GM21723 (cell line): Measurements from ENCODE around the gene AKR1B15.
"Not testable (repeated sequence)": the region's sequence is repeated elsewhere in the genome, so short reads cannot be mapped to it uniquely, and the experiment has no call there.

ENCODE experiments used
- ATAC-seq: cut with Tn5 transposase; IDR thresholded peaks from one replicate; pipeline ENCODE4 v1.9.1; 2021; ENCODE audit warnings: mild to moderate bottlenecking, moderate library complexity; ENCODE audit not compliant: unreplicated experiment

Gene AKR1B15

DNA sequence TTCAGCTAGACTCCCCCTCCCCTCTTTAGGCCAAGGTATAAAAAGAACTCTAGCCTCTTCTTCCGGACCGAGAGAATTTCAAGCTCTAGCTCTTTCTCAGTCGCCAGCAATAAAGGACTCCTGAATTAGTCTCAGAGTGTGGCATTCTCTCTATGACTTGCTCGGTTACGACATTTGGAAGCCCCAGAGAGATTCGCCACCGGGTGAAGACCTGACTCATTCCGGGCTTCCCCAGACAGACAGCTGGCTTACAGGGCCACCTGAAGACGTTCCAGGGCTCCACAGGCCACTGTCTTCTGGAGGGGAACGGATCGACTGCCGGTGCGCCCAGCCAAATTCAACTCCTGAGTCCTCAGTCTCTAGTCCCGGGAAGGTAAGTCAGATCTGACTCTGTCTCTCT lies at the start of gene AKR1B15:
TSS of gene AKR1B15 (plus strand) at position 234 of the 400 bp plus-strand sequence. CDS start 15,510 bp downstream, outside the sequence.
- peak; percentile 97 for ATAC-seq

DNA sequence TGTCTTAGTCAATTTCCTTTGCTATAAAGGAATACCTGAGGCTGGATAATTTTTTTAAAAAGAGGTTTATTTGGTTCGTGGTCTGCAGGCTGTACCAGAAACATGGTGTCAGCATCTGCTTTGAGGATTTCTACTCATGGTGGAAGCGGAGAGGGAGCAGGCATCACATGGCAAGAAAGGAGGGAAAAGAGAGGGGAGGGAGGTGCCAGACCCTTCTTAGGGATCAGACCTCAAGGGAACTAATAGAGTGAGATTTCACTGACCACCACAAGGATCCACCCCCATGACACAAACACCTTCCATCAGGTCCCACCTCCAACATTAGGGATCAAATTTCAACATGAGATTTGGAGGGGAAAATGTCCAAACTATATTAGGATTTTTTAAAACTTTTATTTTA lies 48.5 kb upstream of the AKR1B15 start:
- ATAC-seq: no peak

DNA sequence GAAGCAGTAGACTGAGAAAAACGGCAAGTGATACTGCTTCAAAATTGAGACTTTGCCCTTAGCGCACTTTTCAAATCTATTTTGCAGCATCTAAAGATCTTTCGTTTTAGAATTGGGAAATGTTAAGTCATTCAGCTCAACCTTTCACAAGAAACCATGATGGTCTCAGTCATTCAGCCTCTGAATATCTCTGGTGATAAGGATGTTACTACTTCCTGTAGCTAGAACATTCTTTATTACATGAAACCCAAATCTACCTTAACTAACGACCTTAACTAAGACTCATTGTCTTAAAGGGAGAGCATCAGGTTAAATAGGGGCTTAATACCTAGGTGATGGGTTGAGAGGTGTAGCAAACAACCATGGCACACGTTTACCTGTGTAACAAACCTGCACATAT lies 47.9 kb upstream of the AKR1B15 start:
- no peak for ATAC-seq

DNA sequence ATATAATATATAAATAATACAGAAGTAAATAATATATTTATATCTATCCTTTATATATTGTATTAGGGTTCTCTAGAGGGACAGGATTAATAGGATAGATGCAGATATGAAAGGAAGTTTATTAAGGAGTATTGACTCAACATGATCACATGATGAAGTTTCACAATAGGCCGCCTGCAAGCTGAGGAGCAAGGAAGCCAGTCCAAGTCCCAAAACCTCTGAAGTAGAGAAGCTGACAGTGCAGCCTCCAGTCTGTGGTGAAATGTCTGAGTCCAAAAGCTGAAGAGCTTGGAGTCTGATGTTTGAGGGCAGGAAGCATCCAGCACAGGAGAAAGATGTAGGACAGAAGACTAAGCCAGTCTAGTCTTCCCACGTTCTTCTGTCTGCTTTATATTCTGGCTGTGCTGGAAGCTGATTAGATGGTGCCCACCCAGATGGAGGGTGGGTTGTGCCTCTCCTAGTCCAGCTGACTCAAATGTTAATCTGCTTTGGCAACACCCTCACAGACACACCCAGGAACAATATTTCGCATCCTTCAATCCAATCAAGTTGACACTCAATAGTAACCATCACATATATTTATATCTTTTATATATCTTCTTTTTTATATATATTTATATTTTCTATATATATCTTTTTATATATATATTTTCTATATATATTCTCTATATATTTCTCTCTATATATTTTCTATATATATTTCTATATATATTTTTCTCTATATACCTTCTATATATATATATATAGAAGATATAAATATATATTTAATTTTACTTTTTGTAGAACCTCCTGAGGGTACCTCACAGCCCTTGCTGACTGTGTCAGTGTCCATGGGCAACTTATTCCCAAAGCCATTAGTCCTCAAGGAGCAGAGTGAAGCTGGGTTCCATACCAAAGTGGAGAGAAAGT lies 46.2 kb upstream of the AKR1B15 start:
- no peak for ATAC-seq

DNA sequence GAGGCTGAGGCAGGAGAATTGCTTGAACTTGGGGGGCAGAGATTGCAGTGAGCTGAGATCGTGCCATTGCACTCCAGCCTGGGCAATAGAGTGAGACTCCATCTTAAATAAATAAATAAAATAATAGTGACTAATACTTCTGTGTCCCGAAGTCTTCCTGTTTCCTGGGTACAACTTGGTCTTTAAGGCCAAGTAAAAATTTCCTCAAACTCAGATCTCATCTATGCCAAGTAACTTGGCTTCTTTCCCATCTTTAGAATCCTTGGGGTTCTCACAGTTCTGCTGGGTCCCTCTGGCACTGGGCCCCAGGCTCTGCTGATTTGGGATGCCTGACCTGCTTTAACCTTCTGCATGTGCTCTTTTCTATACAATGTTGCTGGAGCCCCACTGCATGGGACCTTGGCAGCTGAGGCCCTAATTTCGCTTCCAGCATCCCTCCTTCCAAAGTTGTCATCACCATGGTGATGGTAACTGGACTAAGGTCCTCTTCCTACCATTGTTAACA lies 44.2 kb upstream of the AKR1B15 start:
- no peak for ATAC-seq

DNA sequence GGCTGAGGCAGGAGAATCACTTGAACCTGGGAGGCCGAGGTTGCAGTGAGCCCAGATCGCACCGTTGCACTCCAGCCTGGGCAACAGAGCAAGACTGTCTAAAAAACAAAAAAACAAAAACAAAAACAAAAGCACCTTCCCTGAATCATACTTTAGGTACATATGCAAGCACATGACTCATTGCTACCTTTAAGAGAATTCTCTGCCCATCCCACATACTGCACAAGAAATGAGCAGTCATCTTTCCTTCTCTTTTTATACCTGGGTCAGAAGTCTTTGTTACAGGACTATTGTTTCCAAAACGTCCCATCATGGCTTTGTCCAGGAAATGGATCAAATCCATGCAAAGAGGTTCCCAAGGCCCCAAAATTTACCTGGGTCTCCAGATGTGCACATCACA lies 43.1 kb upstream of the AKR1B15 start:
- ATAC-seq: no peak

DNA sequence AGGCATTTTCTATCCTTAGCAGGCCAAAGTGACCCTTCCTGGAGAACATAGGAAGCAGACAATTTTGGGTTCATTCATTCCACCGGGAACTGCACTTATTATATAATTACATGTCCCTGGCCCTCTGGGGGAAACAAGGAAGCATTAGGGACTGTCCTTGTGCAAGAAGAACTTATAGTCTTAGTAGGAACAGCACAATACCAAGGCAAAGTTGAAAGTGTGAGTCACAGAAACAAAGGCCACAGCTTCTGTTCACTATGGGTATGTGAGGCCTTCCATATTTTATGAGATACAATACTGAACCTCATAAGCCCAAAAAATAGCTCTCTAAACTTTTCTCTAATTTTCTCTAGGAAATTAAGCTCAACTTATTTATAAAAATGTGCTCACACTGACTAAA lies 39.9 kb upstream of the AKR1B15 start:
- ATAC-seq: no peak

DNA sequence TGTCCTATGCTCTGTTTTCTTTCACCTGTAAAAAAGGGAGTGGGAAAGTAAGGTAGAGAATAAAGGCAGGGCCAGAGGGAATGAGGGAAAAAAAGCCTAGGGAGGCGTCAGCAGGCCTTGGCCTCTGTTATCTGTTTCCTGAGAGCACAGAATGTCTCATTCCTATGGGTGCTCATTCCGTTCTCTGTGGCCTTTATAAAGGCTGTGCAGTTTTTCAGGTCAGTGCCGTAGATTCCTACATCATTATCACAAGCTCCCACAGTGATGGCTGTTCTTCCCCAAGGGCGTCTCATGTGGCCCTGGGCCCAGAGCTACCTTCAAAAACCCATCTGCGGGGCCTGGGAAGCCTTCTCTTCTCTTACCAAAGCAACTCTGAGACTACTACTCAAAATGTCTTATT lies 38.3 kb upstream of the AKR1B15 start:
- ATAC-seq: no peak

DNA sequence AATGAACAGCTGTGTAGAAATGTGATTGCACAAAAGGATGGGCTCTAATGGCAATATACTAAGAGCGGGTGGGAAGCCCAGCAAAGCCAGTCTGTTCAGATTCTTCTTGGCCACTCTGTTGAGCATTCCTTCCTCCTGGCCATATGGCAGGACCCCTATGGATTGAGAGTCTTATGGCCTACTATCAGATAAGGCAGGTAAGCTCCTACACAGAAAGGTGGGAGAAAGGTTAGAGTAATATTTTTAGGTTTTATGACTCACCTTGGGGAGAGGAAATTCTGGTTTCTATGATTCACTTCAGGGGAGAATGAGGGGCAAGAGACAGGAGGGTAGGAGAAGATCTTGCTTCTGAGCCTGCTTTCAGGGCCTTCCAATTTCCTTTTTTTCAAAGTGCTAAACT lies 36.6 kb upstream of the AKR1B15 start:
- no peak for ATAC-seq

DNA sequence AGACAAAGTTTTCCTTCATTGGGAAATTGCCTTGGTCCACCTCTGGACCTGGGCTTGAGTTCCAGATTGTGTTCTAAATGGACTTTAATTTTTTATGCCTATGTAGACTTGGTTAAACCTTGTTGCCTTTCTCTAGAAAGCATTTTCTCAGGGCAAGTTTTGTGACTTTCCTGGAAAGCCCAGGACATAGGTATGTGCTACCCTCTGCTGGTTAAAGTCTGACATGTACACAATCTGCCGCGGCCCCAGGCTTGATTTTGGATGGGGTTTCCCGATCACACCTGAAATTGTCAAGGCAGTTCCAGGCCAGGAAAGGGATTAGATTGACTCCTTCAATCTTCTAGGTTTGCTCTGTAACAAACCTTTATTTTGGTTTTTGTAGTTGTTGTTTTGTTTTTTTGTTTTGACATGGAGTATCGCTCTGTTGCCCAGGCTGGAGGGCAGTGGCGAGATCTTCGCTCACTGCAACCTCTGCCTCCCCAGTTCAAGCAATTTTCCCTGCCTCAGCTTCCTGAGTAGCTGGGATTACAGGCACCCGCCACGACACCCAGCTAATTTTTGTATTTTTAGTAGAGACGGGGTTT lies 35.6 kb upstream of the AKR1B15 start:
- ATAC-seq: no peak

DNA sequence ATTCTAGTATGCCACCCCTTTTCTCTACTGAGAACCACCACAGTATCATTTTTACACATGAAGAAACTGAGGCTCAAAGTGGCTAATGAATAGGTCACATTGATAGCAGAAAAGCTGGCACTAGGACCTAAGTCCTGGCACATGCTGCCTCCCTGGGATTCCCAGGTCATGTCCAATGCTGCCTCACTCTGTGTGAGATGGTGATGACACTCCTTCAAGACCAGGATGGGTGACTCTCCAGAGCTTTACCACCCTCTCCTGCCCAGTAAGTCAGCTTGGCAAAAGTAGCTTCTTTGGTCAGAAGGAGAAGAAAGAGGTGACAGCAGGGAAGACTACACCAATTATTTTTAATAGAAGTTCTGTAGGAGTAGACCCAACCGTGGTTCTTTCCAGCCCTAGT lies 34.8 kb upstream of the AKR1B15 start:
- no peak for ATAC-seq

DNA sequence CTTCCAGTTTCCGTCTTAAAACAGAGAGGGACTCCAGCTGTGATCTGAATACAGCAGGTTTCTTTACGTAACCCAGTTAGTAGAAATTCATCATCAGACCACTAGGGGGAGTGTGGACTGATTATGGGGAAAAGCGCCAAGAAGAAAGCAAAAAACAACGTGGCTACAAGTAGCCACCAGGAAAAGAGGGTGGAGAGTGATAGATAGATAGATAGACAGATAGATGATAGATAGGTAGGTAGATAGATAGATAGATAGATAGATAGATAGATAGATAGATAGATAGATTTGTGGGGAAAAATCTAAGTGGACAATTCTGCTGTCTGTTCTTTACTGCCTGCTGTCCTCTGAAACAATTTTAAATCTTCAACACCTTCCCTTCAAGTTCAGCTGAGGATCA lies 34.2 kb upstream of the AKR1B15 start:
- ATAC-seq: peak; percentile 59

DNA sequence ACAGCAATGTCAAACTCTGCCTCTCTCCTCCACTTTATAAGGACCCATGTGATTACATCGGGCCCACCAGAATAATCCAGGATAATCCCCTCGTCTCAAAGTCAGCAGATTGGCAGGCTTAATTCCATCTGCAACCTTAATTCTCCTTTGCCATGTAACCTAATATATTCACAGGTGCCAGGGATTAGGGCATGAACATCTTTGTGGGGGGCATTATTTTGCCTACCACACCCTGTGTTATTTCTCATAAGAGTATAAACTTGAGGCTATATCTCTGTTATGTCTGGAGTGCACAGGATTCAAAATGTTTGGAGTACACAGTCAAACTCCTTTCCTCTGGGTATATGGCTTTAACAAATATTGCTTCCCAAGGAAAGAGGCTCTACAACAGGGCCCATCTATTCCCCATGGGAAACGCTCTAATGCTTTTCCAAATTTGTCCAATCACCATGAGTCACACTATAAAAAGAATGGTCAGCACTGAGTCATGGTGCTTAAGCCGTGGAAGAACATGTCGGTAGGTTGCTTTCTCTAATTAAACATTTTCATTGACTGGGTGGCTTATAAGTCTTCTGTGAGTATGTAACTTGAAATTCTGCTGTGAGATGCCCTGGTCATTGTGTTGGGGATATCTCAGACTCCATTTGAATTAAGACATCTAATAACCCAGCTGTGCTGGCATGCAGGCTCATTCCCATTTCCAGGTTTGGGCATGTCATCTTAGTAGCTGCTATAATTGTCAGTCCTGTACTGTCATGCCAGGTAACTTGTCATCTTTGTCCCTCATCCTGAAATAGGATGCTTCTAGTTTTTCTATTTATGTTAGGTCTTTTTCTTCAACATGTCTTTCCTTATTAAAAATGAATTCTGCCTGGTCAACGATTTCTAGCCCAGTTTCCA lies 33.1 kb upstream of the AKR1B15 start:
- ATAC-seq: no peak

DNA sequence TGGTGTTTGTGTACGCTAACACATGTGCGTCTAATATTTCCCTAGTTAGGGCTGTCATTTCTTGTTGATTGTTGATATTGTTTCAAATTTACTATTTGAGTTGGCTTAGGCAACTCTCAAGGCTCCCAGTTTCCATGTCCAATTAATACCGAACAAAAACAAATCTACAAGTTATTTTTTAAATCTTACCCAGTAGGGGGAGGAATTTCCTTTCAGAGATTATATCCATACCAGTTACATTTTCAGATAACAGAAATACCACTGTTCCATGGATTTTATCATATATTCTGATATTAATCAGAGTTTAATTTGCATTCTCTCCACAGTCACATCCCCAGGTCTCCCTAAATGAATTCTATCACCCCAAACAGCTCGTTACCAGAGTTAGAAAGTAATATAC lies 28.8 kb upstream of the AKR1B15 start:
- ATAC-seq: no peak

DNA sequence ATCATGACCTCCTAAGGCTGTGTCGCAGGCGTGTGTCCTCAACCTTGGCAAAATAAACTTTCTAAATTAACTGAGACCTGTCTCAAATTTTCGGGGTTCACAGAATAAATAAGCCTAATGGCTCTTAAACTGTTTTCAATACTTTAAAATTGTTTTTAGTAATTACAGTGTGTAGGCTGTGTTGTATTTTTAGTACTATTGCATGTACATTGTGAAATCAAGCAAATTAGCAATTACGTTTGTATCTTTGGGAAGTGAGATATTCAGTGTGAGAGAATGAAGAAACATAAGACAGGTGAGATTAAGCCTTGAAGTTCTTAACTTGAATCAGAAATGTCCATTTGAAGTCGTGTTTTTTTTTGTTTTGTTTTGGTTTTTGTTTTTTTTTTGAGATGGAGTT lies 26.3 kb upstream of the AKR1B15 start:
- no peak for ATAC-seq

DNA sequence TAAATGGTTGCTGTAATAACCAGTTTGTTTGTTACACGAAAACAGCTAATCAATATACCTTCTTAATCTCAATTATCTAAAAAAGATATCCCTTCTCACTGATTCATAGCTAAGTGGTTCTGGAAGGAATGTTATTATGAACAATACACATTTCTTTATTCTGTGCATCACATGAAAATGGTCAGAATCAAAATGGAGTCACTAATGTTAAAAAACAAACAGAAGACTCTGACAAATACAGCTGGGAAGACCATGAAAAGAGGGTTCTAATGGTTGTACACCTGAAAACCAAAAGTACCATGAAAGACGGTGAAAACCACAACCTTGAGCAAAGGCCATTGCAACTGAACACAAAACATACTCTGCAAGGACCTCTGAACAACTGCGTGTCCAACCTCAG lies 23.5 kb upstream of the AKR1B15 start:
- ATAC-seq: not testable (repeated sequence)

DNA sequence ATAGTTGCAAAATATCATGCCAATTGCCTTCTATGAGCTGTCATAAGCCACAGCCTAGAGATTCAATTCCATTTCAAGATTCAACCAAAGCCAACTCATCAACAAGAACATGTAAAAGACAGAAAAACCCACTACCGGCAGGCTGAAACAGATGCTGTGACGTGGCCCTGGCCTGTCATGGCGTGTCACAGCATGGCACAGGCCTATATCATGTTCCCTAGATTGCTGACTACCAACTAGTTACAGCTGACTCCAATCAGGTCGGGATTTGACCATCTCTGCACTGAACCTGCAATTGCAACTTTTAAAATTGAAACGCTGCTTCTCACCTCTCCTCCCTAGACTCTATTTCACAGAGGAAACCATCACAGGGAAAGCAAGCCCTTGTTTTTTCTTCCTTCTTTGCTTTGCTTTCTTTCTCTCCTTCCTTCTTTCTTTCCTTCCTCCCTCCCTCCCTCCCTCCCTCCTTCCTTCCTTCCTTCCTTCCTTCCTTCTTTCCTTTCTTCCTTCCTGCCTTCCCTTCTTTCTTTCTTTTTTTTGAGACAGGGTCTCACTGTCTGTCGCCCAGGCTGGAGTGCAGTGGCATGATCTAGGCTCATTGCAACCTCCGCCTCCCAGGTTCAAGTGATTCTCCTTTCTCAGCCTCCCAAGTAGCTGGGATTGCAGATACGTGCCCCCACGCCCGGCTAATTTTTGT lies 22.2 kb upstream of the AKR1B15 start:
- not testable (repeated sequence) for ATAC-seq

DNA sequence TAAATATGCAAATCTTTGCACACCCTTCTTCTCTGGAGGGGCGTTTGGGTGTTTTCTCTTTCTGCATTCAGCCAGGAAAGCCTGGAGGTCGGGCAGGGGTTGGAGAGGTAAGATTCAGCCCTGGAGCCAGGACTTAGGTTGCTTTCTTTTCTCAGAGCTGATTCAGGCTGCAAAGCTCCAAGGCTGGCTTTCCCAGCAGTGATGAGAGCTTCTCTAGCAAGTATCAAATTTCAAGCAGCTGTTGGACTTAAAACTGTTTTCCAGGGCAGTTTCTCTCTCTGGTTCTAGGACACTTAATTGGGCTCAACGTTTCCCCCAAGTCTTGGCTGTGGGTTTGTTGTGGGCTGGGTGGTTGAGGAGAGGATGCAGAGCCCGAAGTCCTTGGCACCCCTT lies 20.9 kb upstream of the AKR1B15 start:
- ATAC-seq: no peak

DNA sequence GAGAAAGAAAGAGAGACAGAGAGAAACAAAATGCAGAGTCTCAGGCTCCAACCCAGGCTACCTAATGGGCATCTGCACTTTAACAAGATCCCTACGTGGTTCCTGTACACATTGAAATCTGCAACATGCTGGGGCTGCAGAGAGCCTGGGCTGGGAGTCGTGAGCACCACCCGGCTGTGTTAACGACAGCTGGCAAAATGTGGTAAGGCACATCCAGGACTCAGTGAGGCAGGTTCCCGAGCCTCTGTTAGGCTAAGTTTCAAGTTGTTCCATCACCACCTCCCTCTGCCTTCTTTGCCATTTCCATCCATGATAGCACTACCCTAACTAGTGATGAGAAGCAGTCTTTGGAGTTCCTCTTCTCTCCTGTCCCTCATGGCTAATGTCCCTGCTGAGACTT lies 20.2 kb upstream of the AKR1B15 start:
- ATAC-seq: no peak

DNA sequence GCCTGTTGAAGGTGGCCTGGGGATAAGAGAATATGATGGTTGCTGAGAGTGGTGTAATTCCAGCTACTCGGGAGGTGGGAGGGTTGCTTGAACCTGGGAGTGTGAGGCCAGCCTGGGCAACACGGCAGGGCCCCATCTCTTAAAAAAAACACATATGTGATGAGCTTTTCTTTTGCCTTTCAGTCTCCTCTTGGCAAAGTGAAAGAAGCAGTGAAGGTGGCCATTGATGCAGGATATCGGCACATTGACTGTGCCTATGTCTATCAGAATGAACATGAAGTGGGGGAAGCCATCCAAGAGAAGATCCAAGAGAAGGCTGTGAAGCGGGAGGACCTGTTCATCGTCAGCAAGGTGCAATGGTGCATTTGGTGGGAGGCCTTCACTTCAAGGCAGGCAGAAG lies 18.4 kb upstream of the AKR1B15 start:
- no peak for ATAC-seq
